Measurements from ENCODE around the gene RPUSD1.

DNA sequence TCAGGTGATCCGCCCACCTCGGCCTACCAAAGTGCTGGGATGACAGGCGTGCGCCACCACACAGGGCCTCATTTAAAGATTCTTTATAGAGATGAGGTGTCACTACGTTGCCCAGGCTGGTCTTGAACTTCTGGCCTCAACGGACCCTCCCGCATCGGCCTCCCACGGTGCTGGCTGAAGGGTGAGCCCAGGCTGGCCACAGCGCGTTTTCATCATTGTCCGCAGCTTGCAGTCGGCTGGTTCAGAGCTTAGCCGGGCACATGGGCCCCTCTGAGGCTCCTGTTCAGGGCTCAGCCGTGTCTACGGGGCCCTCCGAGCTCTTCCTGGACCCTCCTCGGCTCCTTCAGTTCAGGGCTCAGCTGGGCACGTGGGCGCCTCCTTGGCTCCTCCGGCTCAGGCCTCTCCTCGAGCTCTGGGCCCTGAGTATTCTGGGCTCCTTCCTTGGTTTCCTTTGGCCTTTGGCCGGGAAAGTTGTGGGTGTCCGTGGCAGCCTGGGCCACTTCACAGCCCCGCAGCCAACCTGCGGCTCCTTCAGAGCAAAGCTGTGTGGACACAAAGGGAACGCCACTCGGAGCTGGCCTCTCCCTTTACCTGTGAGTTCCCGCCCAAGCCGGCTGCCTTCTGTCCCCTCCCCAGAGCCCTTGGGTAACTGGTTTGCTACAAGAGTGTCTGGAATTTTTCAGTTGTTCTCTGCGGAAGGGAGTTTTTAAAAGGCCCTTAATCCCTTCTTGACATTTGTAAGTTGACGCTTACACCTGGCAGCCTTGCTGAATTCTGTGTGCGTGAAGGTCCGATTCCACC is 28.9 kb downstream of the RPUSD1 start:
- TF ChIP-seq CTCF (IDR thresholded peaks at IDR 0.05; ENCODE audit: poor library complexity) (no peak), EZH2 (IDR thresholded peaks at IDR 0.05; ENCODE audit: borderline replicate concordance) (no peak)
